K562 (cell line): ENCODE data around the gene ATG4C.

Experiments used
- AFF4 ChIP-seq: sonication (generic); formaldehyde crosslinking; IDR thresholded peaks from 2 replicates; pipeline ENCODE4 v1.8.0; 2023; ENCODE audit warnings: mild to moderate bottlenecking, missing genetic modification reagents
- CEBPZ ChIP-seq: fragments of 150-350 bp; IDR thresholded peaks from 2 replicates; pipeline ENCODE4 v1.6.1; 2014; ENCODE audit warnings: low read depth, mild to moderate bottlenecking, low read length, borderline replicate concordance
- CHD1 ChIP-seq: fragments of 200-600 bp; sonication (generic); IDR thresholded peaks from one replicate; pipeline ENCODE4 v1.6.1; 2012; ENCODE audit warnings: mild to moderate bottlenecking, moderate library complexity, low read length, inconsistent platforms
- ESRRA ChIP-seq: fragments of 450-650 bp; IDR thresholded peaks from 2 replicates; pipeline ENCODE4 v1.6.1; 2014; ENCODE audit warnings: low read depth, mild to moderate bottlenecking, moderate library complexity, borderline replicate concordance
- GATAD2A ChIP-seq: fragments of 450-650 bp; IDR thresholded peaks from 2 replicates; pipeline ENCODE4 v1.6.1; 2017
- HDAC1 ChIP-seq, 2 experiments: fragments of 450-650 bp; IDR thresholded peaks; 2 replicates each; pipeline ENCODE4 v1.6.1; 2016 to 2017; ENCODE audit warnings: inconsistent platforms in 1 of 2, mild to moderate bottlenecking in 1 of 2, moderate library complexity in 1 of 2
- HMGN3 ChIP-seq: IDR thresholded peaks from 2 replicates; pipeline ENCODE4 v1.6.1; 2011; ENCODE audit warnings: borderline replicate concordance, low read depth, mild to moderate bottlenecking, mixed read lengths, low read length; ENCODE audit not compliant: insufficient read length; ENCODE audit errors: extremely low read depth
- KAT7 ChIP-seq: sonication (generic); formaldehyde crosslinking; IDR thresholded peaks from 2 replicates; pipeline ENCODE4 v1.8.0; 2022; ENCODE audit warnings: missing genetic modification reagents, mild to moderate bottlenecking, borderline replicate concordance
- KAT8 ChIP-seq: fragments of 450-650 bp; IDR thresholded peaks from 2 replicates; pipeline ENCODE4 v1.6.1; 2016; ENCODE audit warnings: low read depth, mild to moderate bottlenecking
- L3MBTL2 ChIP-seq: fragments of 450-650 bp; IDR thresholded peaks from 2 replicates; pipeline ENCODE4 v1.6.1; 2016; ENCODE audit warnings: mild to moderate bottlenecking, moderate library complexity
- POU5F1 ChIP-seq: fragments of 150-350 bp; IDR thresholded peaks from 2 replicates; pipeline ENCODE4 v1.6.1; 2014; ENCODE audit warnings: borderline replicate concordance, low read length, low read depth, mild to moderate bottlenecking; ENCODE audit not compliant: partially characterized antibody
- ZBTB43 ChIP-seq: sonication (generic); formaldehyde crosslinking; IDR thresholded peaks from 2 replicates; pipeline ENCODE4 v1.8.0; 2023; ENCODE audit warnings: mild to moderate bottlenecking, missing genetic modification reagents
- TF ChIP-seq, protein P1 (sequence below), 3 experiments: IDR thresholded peaks in 2 of 3; conservative IDR thresholded peaks in 1 of 3; 2 replicates each; pipeline ENCODE4 v1.5.1; 2011 to 2012; ENCODE audit warnings: low read length in 3 of 3, mild to moderate bottlenecking in 3 of 3, control low read depth in 2 of 3, improper control_type of control experiment in 1 of 3, inconsistent platforms in 1 of 3, low read depth in 1 of 3, mixed read lengths in 1 of 3, moderate library complexity in 1 of 3; ENCODE audit not compliant: insufficient read depth in 2 of 3
- TF ChIP-seq, protein P2 (sequence below): fragments of 450-650 bp; formaldehyde crosslinking; conservative IDR thresholded peaks from 2 replicates; pipeline ENCODE4 v1.4.0; 2022; ENCODE audit warnings: mild to moderate bottlenecking, missing genetic modification characterization

DNA sequence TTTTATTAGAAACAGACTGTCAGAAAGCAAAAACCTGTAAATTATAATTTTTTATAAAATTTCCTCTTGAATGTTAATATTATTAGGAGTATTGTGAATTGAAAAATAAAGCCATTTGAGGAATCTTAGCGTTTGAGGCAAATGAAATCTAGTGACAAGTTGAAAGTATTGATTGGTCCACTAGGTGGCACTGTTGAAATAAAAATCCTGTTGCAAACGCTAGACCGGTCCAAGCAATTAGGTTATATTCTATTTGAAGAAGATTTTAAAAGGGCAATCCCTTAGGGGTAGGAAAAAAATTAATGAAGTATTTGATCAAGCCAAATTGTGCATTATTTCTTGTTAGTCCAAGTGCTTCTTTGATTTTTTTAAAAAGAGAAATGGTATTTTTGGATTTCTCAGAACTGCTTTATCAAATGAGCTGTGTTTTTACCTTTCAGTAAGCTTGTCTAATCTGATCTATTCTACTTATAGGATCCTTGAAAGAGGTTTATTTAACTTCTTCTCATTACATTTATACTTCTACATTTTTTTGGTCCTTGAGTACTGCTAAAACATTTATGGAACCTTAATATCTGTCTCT lies 57.7 kb downstream of the ATG4C start:
- TF ChIP-seq, protein P1, sequence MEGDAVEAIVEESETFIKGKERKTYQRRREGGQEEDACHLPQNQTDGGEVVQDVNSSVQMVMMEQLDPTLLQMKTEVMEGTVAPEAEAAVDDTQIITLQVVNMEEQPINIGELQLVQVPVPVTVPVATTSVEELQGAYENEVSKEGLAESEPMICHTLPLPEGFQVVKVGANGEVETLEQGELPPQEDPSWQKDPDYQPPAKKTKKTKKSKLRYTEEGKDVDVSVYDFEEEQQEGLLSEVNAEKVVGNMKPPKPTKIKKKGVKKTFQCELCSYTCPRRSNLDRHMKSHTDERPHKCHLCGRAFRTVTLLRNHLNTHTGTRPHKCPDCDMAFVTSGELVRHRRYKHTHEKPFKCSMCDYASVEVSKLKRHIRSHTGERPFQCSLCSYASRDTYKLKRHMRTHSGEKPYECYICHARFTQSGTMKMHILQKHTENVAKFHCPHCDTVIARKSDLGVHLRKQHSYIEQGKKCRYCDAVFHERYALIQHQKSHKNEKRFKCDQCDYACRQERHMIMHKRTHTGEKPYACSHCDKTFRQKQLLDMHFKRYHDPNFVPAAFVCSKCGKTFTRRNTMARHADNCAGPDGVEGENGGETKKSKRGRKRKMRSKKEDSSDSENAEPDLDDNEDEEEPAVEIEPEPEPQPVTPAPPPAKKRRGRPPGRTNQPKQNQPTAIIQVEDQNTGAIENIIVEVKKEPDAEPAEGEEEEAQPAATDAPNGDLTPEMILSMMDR (IDR thresholded peaks at IDR 0.05 in 2 of 3, conservative IDR thresholded peaks at IDR 0.05 in 1 of 3; ENCODE audit: insufficient read depth in 2 of 3, low read depth in 1 of 3, low read length in 3 of 3): peak; percentile 54 to 72 (median 56); a peak in 5 of 6 replicates
- TF ChIP-seq AFF4 (CRISPR knock-in tag) (no peak), HDAC1 (IDR thresholded peaks at IDR 0.05) (no peak), POU5F1 (no peak), GATAD2A (no peak), L3MBTL2 (no peak), CEBPZ (no peak), HMGN3 (no peak), KAT7 (CRISPR knock-in tag) (no peak), ZBTB43 (CRISPR knock-in tag) (no peak), ESRRA (no peak), KAT8 (no peak), CHD1 (no peak)
- TF ChIP-seq, protein P2, sequence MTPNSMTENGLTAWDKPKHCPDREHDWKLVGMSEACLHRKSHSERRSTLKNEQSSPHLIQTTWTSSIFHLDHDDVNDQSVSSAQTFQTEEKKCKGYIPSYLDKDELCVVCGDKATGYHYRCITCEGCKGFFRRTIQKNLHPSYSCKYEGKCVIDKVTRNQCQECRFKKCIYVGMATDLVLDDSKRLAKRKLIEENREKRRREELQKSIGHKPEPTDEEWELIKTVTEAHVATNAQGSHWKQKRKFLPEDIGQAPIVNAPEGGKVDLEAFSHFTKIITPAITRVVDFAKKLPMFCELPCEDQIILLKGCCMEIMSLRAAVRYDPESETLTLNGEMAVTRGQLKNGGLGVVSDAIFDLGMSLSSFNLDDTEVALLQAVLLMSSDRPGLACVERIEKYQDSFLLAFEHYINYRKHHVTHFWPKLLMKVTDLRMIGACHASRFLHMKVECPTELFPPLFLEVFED (CRISPR knock-in tag): no peak
